GM10248 (cell line): ENCODE results near the gene TRAF1.

Source experiments
- CTCF ChIA-PET: fragments of 300-600 bp; sonication (Branson Sonifier 250); formaldehyde crosslinking; extraction: SDS; loops from one replicate; lab custom pipeline; 2021; ENCODE audit warnings: antibody characterized with exemption; lab: Yijun Ruan, JAX
- POLR2A ChIA-PET: fragments of 350-650 bp; sonication (Branson Sonifier 250); formaldehyde crosslinking; extraction: SDS; loops from one replicate; lab custom pipeline; 2020; ENCODE audit warnings: antibody characterized with exemption; lab: Yijun Ruan, JAX
- DNase-seq: peaks from one replicate; pipeline ENCODE4 v3.0.0; 2012; ENCODE audit errors: extremely low spot score
- CTCF ChIP-seq: IDR thresholded peaks from 2 replicates; pipeline ENCODE4 v1.5.1; 2012; ENCODE audit warnings: mild to moderate bottlenecking, low read depth; ENCODE audit errors: extremely low read depth, missing control alignments, control extremely low read depth

Gene TRAF1

DNA sequence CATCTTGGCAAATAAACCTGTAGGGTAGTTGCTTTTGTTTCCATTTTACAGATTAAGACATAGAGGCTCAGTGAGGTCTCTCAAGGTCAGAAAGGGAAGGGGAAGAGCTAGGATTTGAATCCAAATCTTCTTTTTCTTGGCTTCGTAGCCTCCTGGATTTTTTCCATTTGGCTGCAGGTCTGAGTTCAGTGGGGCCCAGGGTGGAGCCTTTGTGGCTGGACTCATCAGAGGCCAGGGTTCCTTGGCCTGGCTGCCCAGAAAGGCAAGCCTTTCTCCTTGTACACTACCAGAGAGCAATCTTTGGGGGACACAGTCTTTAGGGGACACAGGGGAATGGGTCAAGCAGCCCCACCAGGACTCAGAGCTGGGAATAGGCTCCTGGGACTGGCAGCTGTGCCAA lies 10.5 kb upstream of the TRAF1 start:
- POLR2A ChIA-PET, result no interaction called here
- no peak for TF ChIP-seq CTCF
- no peak for DNase-seq
- CTCF ChIA-PET, result interaction anchor here (0.9 to 4.5 kb wide), 17 partner anchors 10 to 181 kb away, joined by 3 to 22 read pairs (median 5); partner anchors contain the start of gene TRAF1

- ChIA-PET POLR2A (no interaction called here), CTCF (interaction anchor here (0.8 to 4.5 kb wide), 17 partner anchors 10 to 181 kb away, joined by 3 to 22 read pairs (median 5); partner anchors contain the start of gene TRAF1)
- no peak for TF ChIP-seq CTCF
- no peak for DNase-seq
These were observed 10.1 kb upstream of the TRAF1 start for GRCh38 chr9:120936764-120937122.

DNA sequence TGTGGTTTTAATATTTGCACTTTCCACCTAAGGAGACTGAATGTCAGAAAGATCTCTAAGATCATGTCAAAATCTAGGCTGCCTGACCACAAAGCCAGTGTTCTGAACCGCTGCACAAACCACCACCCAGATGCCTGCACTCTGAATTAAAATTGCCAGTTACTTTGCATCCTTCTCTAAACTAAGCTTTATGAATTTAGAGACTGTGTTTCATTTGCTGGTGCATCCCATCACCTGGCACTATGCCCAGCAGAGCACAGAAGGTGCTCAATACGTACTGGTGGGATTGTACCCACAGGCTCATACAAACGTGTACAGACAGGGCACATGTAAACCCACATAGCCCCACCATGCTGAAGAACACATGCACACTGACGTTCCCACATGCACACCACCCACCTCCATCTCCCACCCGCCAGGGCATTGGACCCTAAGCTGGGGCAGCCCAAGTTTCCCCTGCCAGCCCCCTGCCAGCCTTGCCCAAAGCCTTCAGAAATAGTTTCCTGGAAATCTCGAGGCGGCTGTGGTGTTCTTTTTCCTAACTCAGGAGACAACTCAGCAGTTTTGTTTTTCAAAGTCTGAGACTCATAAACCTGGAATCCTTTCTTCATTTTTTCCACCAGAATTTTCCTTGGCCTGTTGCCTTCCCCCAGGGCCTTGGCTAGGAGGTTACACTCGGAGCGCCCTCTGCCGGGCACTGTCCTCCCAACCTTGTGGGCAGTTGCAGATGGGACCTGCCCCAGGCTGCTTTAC lies 9.6 kb upstream of the TRAF1 start:
- ChIA-PET CTCF (interaction anchor here (0.8 to 4.5 kb wide), 15 partner anchors 10 to 180 kb away, joined by 3 to 22 read pairs (median 5); partner anchors contain the start of gene TRAF1), POLR2A (no interaction called here)
- TF ChIP-seq CTCF, result peak; percentile 97
- peak; percentile 77 for DNase-seq

- POLR2A ChIA-PET, result no interaction called here
- CTCF ChIA-PET, result interaction anchor here (1.0 to 4.5 kb wide), 8 partner anchors 11 to 180 kb away, joined by 3 to 22 read pairs (median 9); no protein-coding TSS in a partner anchor
- TF ChIP-seq CTCF, result no peak
- no peak for DNase-seq
These were observed 8.8 kb upstream of the TRAF1 start for GRCh38 chr9:120935383-120935857.

DNA sequence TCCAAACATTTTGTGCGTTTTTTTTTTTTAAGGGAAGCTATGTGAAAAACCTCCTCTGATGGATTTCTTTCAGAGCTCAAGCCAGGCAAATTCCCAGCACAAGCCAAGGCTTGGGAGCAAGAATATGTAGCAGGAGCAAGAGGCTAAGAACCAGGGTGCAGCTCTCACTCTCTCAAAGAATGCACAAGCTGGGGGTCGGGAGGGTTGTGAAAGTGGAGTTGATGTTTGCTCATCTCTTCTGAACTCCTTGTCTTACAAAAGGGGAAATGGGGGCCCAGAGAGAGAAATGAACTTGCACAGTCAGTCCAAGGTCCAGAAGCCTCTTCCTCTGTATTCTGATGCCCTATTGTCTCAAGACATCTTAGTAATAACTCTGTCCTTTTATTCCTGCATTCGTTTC lies 7.7 kb upstream of the TRAF1 start:
- POLR2A ChIA-PET, result no interaction called here
- CTCF ChIA-PET, result interaction anchor here (1.6 to 4.5 kb wide), 3 partner anchors 10 to 65 kb away, joined by 6 to 22 read pairs (median 13); no protein-coding TSS in a partner anchor
- DNase-seq, result no peak
- no peak for TF ChIP-seq CTCF

DNA sequence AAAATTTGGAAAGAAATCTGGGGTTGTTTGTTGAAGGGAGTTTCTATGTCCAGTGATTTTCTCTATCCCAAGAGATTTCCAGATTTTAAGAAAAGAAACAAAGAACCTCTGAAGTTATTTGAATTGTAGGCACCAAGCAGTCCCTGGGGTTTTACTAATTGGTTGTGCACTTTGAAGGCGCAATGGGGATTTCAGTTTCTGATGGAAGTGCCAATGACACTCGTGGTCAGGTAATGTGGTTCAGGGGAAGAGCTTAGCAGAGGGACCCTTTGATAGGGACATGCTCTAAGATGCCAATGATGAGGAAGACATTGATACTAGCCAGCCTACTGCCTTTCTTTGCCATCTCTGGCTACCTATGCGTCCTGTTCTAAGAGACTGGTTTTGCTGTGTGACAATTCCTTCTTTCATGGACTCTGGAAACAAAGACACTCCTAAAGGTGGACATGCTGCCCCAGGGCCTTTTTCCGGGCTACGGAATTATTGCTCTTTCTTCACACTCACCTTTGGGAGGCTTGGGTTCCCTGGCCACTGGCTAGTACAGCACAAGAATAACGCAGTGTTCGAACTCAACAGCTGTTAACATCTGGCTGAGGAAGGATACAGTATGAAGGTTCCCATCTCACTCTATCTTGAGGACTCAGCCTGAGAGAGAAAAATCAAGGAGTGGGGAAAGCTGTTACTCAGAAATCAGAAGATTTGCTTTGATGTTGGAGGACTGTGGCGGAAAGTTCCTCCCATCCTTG lies 6.9 kb upstream of the TRAF1 start:
- CTCF ChIA-PET, result interaction anchor here (1.0 to 4.5 kb wide), 4 partner anchors 9 to 64 kb away, joined by 3 to 22 read pairs (median 10); no protein-coding TSS in a partner anchor
- no peak for TF ChIP-seq CTCF
- no peak for DNase-seq
- POLR2A ChIA-PET, result no interaction called here
